Measurements from ENCODE around the gene FAM168B. TPM values are rescaled to one million over a fixed set of nuclear protein-coding genes. Genes with fewer than 3 reads are reported as not detected.
A peak's percentile ranks its signal among the peaks of the same experiment; 100 is the strongest.

The FAM168B gene
- total and polyA plus RNA-seq, 8 donors, result 11.0 to 37.2 (median 31.7) TPM

GRCh38 chr2:131016826-131017741, 76.2 kb downstream of the FAM168B start:
- H3K36me3 ChIP-seq, result no peaks in the 10 kb centered on the region
- DNase-seq, result peak in 3 of 6 donors; percentile 40 to 47 (median 46)
- no peak for FAIRE-seq
- no peak overlapping the region for H3K27ac ChIP-seq
- WGBS, 2 donors, result 23 to 25% methylated on average over 8 of the region's 8 CpGs
- no peaks in the 10 kb centered on the region for H3K27me3 ChIP-seq
- no peaks in the 10 kb centered on the region for H3K9me3 ChIP-seq
- peak; percentile 76 to 91 (median 84) for ATAC-seq
- H3K4me1 ChIP-seq, result peaks cover 0 to 12% (median 3%) of the 10 kb centered on the region in 3 donors
- H3K4me3 ChIP-seq, result no peak overlapping the region
- intact Hi-C loops (cut with DNase I), result no loop called here
- TF ChIP-seq CTCF (IDR thresholded peaks at IDR 0.05), result no peak

DNA sequence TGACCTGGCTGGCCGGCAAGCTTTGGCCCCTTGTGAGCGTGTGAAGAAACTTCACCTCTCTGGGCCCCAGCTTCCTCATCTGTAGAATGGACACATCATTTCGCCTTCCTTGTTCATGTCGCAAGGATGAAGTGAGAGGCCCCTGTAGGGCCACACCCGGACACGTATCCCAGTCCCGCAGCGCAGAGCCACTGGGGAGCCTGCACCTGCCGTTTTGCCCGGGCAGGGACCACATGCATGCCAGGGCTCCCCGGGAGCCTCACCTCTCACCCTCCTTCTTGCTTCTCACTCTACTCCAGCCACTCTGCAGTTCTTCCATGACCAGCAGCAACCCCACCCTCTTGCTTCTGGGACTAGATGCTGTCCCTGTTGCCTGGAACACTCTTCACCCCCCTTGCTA, 77.5 kb downstream of the FAM168B start:
- Histone ChIP-seq H3K4me1 (peaks cover 0 to 12% (median 3%) of the 10 kb centered on the region in 3 donors), H3K27ac (no peak overlapping the region), H3K36me3 (no peaks in the 10 kb centered on the region), H3K27me3 (no peaks in the 10 kb centered on the region), H3K4me3 (no peak overlapping the region), H3K9me3 (no peaks in the 10 kb centered on the region)
- WGBS, 2 donors, result 92% methylated on average over 11 of the region's 11 CpGs
- TF ChIP-seq CTCF (IDR thresholded peaks at IDR 0.05), result no peak
- DNase-seq (peak in 1 of 6 donors; percentile 66), FAIRE-seq (no peak), ATAC-seq (no peak)
- intact Hi-C loops (cut with DNase I), result no loop called here

GRCh38 chr2:131014141-131014540, 79.1 kb downstream of the FAM168B start:
- Histone ChIP-seq H3K4me3 (no peak overlapping the region), H3K27ac (no peak overlapping the region), H3K36me3 (no peaks in the 10 kb centered on the region), H3K27me3 (no peaks in the 10 kb centered on the region), H3K4me1 (peaks cover 0 to 12% (median 3%) of the 10 kb centered on the region in 3 donors), H3K9me3 (no peaks in the 10 kb centered on the region)
- no peak for TF ChIP-seq CTCF (IDR thresholded peaks at IDR 0.05)
- FAIRE-seq (no peak), DNase-seq (no peak), ATAC-seq (no peak)
- intact Hi-C loops (cut with DNase I), result no loop called here

DNA sequence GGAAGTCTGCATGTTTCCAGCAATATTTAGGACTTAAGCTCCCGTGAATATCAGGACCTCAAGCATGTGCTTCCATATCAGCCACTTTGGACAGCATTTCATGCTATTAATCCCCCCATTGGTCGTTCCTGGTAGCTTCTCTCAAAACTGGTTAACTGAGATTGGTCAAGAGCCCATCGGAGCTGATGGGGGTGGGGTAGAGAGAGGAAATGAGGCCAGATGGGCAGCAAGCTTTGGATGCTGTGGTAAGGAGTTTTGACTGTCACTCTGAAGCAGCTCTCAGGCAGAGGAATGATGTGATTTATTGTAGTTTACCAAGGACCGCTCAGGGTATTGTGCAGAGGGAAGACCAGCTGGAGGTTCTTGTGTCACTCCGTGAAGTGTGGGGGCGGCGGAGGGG, 81.8 kb downstream of the FAM168B start:
- Histone ChIP-seq H3K4me1 (peaks cover 0 to under 1% (median 0%) of the 10 kb centered on the region in 3 donors), H3K36me3 (no peaks in the 10 kb centered on the region), H3K9me3 (no peaks in the 10 kb centered on the region), H3K4me3 (no peak overlapping the region), H3K27ac (no peak overlapping the region), H3K27me3 (no peaks in the 10 kb centered on the region)
- 63 to 65% methylated on average over 7 of the region's 7 CpGs for WGBS, 2 donors
- no peak for ATAC-seq
- TF ChIP-seq CTCF (IDR thresholded peaks at IDR 0.05), result no peak
- no peak for DNase-seq
- no peak for FAIRE-seq
- intact Hi-C loops (cut with DNase I), result no loop called here

GRCh38 chr2:131010566-131010965, 82.7 kb downstream of the FAM168B start:
- Histone ChIP-seq H3K9me3 (no peaks in the 10 kb centered on the region), H3K4me3 (no peak overlapping the region), H3K27me3 (no peaks in the 10 kb centered on the region), H3K36me3 (no peaks in the 10 kb centered on the region), H3K27ac (no peak overlapping the region), H3K4me1 (no peaks in the 10 kb centered on the region)
- FAIRE-seq, result no peak
- no peak for DNase-seq
- intact Hi-C loops (cut with DNase I), result no loop called here
- TF ChIP-seq CTCF (IDR thresholded peaks at IDR 0.05), result no peak
- WGBS, 2 donors, result 75 to 81% methylated on average over 4 of the region's 4 CpGs
- ATAC-seq, result no peak
